Bronchial epithelial cell (primary cell): ENCODE data around the gene PCGF3. TPM values are rescaled to one million over a fixed set of nuclear protein-coding genes. Genes with fewer than 3 reads are reported as not detected.

Source experiments
- DNase-seq: peaks from one replicate; pipeline ENCODE4 v3.0.0-alpha.2; 2010; ENCODE audit warnings: low read depth
- FAIRE-seq: peaks from 2 replicates; lab custom pipeline; 2011; peaks lifted over from hg19 to GRCh38; lab: Jason Lieb, UNC
- H3K27me3 ChIP-seq: 2 replicates; pipeline ENCODE4 v1.5.1; 2011; ENCODE audit warnings: low read length; ENCODE audit not compliant: control insufficient read depth, insufficient read depth
- H3K36me3 ChIP-seq: 2 replicates; pipeline ENCODE4 v1.5.1; 2011; ENCODE audit warnings: low read length; ENCODE audit not compliant: control insufficient read depth, insufficient read depth
- H3K4me3 ChIP-seq: 2 replicates; pipeline ENCODE4 v1.5.1; 2011; ENCODE audit warnings: mild to moderate bottlenecking, low read depth, low read length, control low read depth
- CTCF ChIP-seq: IDR thresholded peaks from 2 replicates; pipeline ENCODE4 v1.5.1; 2011; ENCODE audit warnings: mild to moderate bottlenecking, moderate library complexity, low read length, control low read depth, inconsistent platforms; ENCODE audit not compliant: insufficient read depth, severe bottlenecking
- total RNA-seq: library from RNA; depleted of rRNA; stranded (reverse); fragments of >200 nt; gene quantifications from 2 replicates; pipeline ENCODE4 v1.2.1, GENCODE V29; 2014

PCGF3 gene
- total RNA-seq, 1 donor from 2014 or later: 30.5 TPM

- FAIRE-seq (no peak), DNase-seq (no peak)
- TF ChIP-seq CTCF: no peak
- Histone ChIP-seq H3K36me3 (no peaks in the 10 kb centered on the region), H3K4me3 (no peak overlapping the region), H3K27me3 (peaks cover 3% of the 10 kb centered on the region)
Measured at GRCh38 chr4:807792-808191, 102.2 kb downstream of the PCGF3 start.

GRCh38 chr4:808860-809570 is 103.4 kb downstream of the PCGF3 start:
- H3K27me3 ChIP-seq: peaks cover 8% of the 10 kb centered on the region
- no peak for TF ChIP-seq CTCF
- DNase-seq (no peak), FAIRE-seq (no peak)
- H3K4me3 ChIP-seq: no peak overlapping the region
- no peaks in the 10 kb centered on the region for H3K36me3 ChIP-seq

- peaks cover 15% of the 10 kb centered on the region for H3K27me3 ChIP-seq
- no peaks in the 10 kb centered on the region for H3K36me3 ChIP-seq
- no peak overlapping the region for H3K4me3 ChIP-seq
- no peak for TF ChIP-seq CTCF
- DNase-seq (no peak), FAIRE-seq (no peak)
Measured at GRCh38 chr4:813900-814299, 108.3 kb downstream of the PCGF3 start.

- Histone ChIP-seq H3K36me3 (no peaks in the 10 kb centered on the region), H3K4me3 (no peak overlapping the region), H3K27me3 (peaks cover 15% of the 10 kb centered on the region)
- no peak for TF ChIP-seq CTCF
- no peak for DNase-seq
- no peak for FAIRE-seq
Measured at GRCh38 chr4:814312-814850, 108.7 kb downstream of the PCGF3 start.

GRCh38 chr4:815464-816146 is 110.0 kb downstream of the PCGF3 start:
- no peak for FAIRE-seq
- H3K36me3 ChIP-seq: no peaks in the 10 kb centered on the region
- H3K4me3 ChIP-seq: no peak overlapping the region
- DNase-seq: no peak
- H3K27me3 ChIP-seq: peaks cover 21% of the 10 kb centered on the region
- TF ChIP-seq CTCF: no peak
